Gastrocnemius medialis (tissue), 4 donors: ENCODE results near the gene TGFBR2.

ENCODE experiments used
- CTCF ChIP-seq, 5 experiments: fragments of 450-650 bp in 3 of 5; fragments of 200-600 bp in 2 of 5; sonication (generic) in 2 of 5; IDR thresholded peaks in 4 of 5; conservative IDR thresholded peaks in 1 of 5; 1 replicate in 4 of 5; 2 replicates in 1 of 5; pipeline ENCODE4 v1.5.1; 2016 to 2019; ENCODE audit warnings: antibody characterized with exemption in 5 of 5, mild to moderate bottlenecking in 3 of 5, moderate library complexity in 3 of 5
- POLR2A ChIP-seq, 2 donors: fragments of 450-650 bp; IDR thresholded peaks; one replicate each; pipeline ENCODE4 v1.6.1; 2017; ENCODE audit warnings: antibody characterized with exemption in 2 of 2, mild to moderate bottlenecking in 2 of 2, moderate library complexity in 2 of 2

DNA sequence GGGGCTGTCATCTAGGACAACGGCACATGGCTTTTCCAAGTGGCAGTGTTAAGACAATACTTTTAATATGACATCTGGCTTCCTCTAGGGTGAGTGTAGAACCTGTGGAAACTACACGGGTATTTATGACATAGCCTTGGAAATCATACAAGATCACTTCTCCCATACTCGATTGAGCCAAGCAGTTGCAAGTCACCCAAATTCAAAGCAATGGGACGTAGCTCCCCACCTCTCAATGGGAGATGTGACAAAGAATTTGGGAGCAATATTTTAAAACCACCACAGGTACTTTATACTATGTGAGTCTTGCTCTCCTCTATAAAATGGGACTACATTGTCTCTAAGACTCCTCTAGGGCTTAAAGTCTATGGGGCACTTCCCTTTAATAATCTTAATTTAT lies 93.5 kb downstream of the TGFBR2 start:
- TF ChIP-seq POLR2A (IDR thresholded peaks at IDR 0.05) (no peak), CTCF (IDR thresholded peaks at IDR 0.05 in 4 of 5, conservative IDR thresholded peaks at IDR 0.05 in 1 of 5) (no peak)
